Activated T-helper 17 cell treated with anti-CD3 and anti-CD28 coated beads, Interleukin-2, amount 50 U/mL, for 72 hours (primary cell): Measurements from ENCODE around the gene LMTK3. TPM values are rescaled to one million over a fixed set of nuclear protein-coding genes. Genes with fewer than 3 reads are reported as not detected.
"Not testable (repeated sequence)": the region's sequence is repeated elsewhere in the genome, so short reads cannot be mapped to it uniquely, and the experiment has no call there.

Experiments used
- ATAC-seq: fragments of 150-1000 bp; cut with Tn5 transposase; replicated peaks from 2 replicates; pipeline ENCODE4 v1.10.0; 2021; ENCODE audit warnings: mild to moderate bottlenecking, moderate library complexity
- H3K27ac Mint-ChIP-seq: one replicate; pipeline ENCODE4 v1.8.0; 2022; ENCODE audit warnings: mixed read lengths
- H3K27me3 Mint-ChIP-seq: one replicate; pipeline ENCODE4 v1.8.0; 2022; ENCODE audit warnings: mixed read lengths
- H3K36me3 Mint-ChIP-seq: one replicate; pipeline ENCODE4 v1.8.0; 2022; ENCODE audit warnings: low read depth, mild to moderate bottlenecking, mixed read lengths
- H3K4me1 Mint-ChIP-seq: one replicate; pipeline ENCODE4 v1.8.0; 2022; ENCODE audit warnings: mixed read lengths
- H3K4me3 Mint-ChIP-seq: one replicate; pipeline ENCODE4 v1.8.0; 2022; ENCODE audit warnings: mild to moderate bottlenecking, mixed read lengths
- H3K9me3 Mint-ChIP-seq: one replicate; pipeline ENCODE4 v1.8.0; 2022; ENCODE audit warnings: mixed read lengths
- total RNA-seq, 2 donors: library from RNA; stranded (reverse); gene quantifications; one replicate each; pipeline ENCODE4 v1.2.3, GENCODE V29; 2022

LMTK3 gene
- total RNA-seq, 2 donors from 2014 or later, result 3.8 to 5.9 TPM

DNA sequence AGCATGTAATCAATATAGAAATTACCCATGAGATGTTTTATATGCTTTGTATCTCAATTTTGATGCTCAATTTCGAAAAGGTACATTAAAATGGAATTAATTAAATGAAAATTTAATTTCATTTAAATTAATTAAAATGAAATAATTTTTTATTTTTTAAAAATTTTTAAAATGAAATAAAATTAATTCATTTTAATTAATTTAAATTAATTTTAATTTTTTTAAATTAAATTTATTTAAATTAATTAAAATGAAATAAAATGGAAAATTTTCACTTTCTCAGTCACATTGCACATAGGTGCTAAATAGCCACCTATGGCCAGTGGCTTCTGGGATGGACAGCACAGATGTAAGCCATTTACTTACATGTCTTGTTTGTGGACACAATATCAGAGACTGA is 36.1 kb upstream of the LMTK3 start:
- no peaks in the 10 kb centered on the region for H3K4me1 Mint-ChIP-seq
- H3K27ac Mint-ChIP-seq, result no peak overlapping the region
- no peaks in the 10 kb centered on the region for H3K9me3 Mint-ChIP-seq
- no peaks in the 10 kb centered on the region for H3K36me3 Mint-ChIP-seq
- peaks cover 5% of the 10 kb centered on the region for H3K27me3 Mint-ChIP-seq
- no peak overlapping the region for H3K4me3 Mint-ChIP-seq
- ATAC-seq, result no peak

DNA sequence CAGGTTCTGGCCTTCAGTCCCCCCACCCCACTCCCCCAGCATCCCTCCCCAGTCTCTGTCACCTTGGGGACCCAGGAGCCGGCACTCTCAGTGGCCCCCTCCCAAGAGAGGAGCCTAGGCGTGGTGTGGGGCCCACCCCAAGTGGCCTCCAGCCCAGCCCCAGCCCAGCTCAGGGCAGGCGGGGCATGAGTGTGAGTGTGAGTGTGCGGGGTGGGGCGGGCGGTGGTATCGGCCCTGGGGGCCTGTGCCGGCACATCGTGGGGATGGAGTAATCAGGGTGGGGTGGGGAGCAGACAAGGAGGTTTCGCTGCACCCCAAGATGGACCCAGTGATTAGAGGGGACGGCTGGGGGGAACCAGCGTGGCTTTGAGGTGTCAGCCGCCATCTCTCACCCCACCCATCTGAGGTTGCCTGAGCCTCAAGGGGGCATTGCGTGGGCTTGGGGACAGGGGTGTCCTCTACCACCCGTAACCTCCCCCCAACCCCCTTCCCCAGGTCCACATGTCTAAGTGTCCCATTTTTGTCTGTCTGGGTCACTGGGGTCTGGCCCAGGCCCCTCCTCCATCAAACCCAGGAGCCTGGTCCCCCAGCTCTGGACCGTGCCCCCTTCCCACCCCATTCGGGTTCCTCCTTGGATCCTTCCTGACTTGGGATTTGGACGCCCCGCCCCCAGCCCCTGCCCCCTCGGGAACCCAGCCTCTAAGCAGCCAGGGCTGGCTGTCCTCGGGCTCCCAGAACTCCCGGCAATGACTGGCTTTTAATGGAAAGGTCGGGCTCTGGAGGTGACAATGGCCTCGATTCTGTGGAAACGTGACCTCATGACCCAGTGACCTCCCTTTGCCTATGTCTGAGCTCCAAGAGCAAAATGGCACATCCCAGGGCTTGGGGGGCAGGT is 33.5 kb upstream of the LMTK3 start:
- H3K36me3 Mint-ChIP-seq, result no peaks in the 10 kb centered on the region
- no peak for ATAC-seq
- no peak overlapping the region for H3K4me3 Mint-ChIP-seq
- H3K4me1 Mint-ChIP-seq, result no peaks in the 10 kb centered on the region
- H3K27me3 Mint-ChIP-seq, result no peaks in the 10 kb centered on the region
- no peak overlapping the region for H3K27ac Mint-ChIP-seq
- H3K9me3 Mint-ChIP-seq, result no peaks in the 10 kb centered on the region

DNA sequence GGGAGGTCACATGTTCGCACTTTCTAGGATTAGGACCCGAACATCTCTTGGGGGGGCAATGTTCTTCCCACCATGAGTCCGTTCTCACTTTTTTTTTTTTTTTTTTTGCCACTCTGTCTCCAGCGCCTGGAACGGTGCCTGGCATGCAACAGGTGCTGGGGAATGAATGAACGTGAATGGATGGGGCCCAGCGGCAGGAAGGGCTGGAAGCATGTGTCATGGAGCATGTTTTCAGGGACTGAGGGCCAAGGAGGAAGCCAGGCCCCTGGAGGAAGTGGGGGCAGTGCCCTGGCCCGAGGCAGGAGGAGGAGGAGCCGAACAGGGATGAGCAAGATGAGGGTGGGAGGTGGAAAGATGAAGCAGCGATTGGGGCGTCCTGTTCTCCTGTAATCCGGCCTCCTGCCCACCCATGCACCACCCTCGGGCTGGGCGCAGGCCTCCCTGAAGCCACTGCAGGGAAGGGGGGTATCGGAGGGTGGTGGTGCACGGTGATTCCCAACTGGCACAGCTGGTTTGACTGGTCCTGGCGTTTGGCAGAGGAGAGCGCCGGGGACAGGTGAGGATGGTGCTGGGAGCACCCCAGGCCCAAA is 31.6 kb upstream of the LMTK3 start:
- H3K9me3 Mint-ChIP-seq, result no peaks in the 10 kb centered on the region
- no peak for ATAC-seq
- H3K36me3 Mint-ChIP-seq, result no peaks in the 10 kb centered on the region
- H3K27me3 Mint-ChIP-seq, result no peaks in the 10 kb centered on the region
- no peak overlapping the region for H3K27ac Mint-ChIP-seq
- H3K4me3 Mint-ChIP-seq, result no peak overlapping the region
- H3K4me1 Mint-ChIP-seq, result no peaks in the 10 kb centered on the region

DNA sequence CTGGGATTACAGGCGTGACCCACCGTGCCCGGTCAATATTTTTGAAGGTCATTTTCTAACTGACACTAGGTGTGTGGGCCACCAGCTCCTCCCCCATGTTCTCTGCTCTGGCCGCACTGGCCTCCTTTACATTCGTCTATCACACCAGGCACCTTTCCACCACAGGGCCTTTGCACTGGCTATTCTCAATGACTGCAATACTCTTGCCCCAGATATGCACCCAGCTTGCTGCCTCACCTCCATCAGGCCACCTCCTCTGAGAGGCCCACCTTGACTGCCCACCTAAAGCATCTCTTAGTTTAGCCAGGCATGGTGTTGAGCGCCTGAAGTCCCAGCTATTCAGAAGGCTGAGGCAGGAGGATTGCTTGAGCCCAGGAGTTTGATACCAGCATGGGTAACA is 30.2 kb upstream of the LMTK3 start:
- no peaks in the 10 kb centered on the region for H3K27me3 Mint-ChIP-seq
- H3K9me3 Mint-ChIP-seq, result no peaks in the 10 kb centered on the region
- no peak overlapping the region for H3K27ac Mint-ChIP-seq
- H3K4me1 Mint-ChIP-seq, result no peaks in the 10 kb centered on the region
- ATAC-seq, result no peak
- no peaks in the 10 kb centered on the region for H3K36me3 Mint-ChIP-seq
- no peak overlapping the region for H3K4me3 Mint-ChIP-seq

DNA sequence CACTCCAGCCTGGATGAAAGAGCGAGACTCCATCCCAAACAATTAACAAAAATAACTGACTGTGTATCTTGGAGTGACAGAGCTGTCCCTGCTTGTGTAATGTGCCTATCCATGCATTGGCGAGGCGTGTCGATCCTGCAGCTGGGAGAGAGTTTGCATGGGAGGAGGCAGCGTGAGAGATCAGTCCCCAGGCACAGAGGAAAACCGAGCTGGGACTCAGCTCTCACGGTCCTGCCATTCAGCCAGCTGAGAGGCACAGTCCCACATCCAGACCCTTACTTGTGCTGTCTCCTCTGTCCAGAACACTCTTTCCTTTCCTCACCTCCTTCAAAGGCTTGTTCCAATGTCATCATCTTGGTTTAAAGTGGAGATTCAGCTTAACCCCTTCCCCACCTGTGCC is 28.5 kb upstream of the LMTK3 start:
- H3K4me1 Mint-ChIP-seq, result no peaks in the 10 kb centered on the region
- no peaks in the 10 kb centered on the region for H3K9me3 Mint-ChIP-seq

DNA sequence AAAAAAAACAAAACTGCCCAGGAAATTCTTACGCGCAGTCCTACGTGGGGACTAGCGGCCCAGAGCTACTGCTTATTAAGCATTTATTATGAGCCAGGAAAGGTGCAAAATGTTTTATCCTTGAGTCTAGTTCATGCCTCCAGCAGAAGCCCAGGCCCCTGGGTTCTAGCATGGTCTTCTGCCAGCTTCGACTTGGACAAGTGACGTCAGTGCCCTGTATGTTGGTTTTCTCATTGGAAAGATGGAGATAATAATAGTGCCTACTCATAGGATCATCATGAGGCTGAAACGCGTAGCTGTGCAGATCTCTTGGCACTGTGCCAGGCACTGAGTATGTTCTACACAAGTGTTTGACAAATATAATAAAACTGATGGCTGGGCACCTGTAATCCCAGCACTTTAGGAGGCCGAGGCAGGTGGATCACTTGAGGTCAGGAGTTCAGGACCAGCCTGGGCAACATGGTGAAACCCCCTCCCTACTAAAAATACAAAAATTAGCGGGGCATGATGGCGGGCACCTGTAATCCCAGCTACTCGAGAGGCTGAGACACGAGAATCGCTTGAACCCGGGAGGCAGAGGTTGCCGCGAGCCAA is 28.0 kb upstream of the LMTK3 start:
- no peaks in the 10 kb centered on the region for H3K9me3 Mint-ChIP-seq
- no peak overlapping the region for H3K27ac Mint-ChIP-seq
- H3K4me3 Mint-ChIP-seq, result no peak overlapping the region
- no peaks in the 10 kb centered on the region for H3K4me1 Mint-ChIP-seq
- no peak for ATAC-seq
- no peaks in the 10 kb centered on the region for H3K36me3 Mint-ChIP-seq
- H3K27me3 Mint-ChIP-seq, result no peaks in the 10 kb centered on the region

More for the DNA sequence above, 28.5 kb upstream of the LMTK3 start:
- no peak overlapping the region for H3K4me3 Mint-ChIP-seq
- H3K27me3 Mint-ChIP-seq, result no peaks in the 10 kb centered on the region
- no peak overlapping the region for H3K27ac Mint-ChIP-seq
- H3K36me3 Mint-ChIP-seq, result no peaks in the 10 kb centered on the region
- ATAC-seq, result no peak

DNA sequence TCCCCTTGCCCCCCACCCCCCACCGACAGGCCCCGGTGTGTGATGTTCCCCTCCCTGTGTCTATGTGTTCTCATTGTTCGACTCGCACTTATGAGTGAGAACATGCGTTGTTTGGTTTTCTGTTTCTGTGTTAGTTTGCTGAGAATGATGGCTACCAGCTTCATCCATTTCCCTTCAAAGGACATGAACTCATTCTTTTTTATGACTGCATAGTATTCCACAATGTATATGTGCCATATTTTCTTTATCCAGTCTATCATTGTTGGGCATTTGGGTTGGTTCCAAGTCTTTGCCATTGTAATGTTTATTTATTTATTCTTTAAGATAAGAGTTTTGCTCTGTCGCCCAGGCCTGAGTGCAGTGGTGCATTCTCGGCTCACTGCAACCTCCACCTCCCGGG is 26.4 kb upstream of the LMTK3 start:
- not testable (repeated sequence) for H3K4me3 Mint-ChIP-seq, H3K9me3 Mint-ChIP-seq, H3K27me3 Mint-ChIP-seq, H3K4me1 Mint-ChIP-seq, H3K27ac Mint-ChIP-seq, H3K36me3 Mint-ChIP-seq, ATAC-seq

DNA sequence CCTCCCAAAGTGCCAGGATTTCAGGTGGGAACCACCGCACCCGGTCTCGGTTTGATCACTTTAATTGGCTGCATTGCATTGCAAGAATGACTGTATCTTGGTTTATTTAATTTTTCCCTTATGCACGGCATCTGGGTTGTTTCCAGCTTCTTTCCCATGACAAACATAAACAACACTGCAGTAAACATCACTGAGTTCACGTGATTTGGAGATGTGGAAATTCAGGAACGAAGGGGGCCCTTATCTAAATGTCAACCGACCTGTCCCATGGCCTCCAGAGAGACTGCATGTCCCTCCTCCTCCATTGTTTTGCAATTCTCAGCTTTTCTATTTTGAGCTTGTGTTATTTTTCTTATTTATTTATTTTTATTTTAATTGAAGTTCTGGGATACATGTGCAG is 25.9 kb upstream of the LMTK3 start:
- Mint-ChIP-seq H3K36me3 (no peaks in the 10 kb centered on the region), H3K27ac (no peak overlapping the region), H3K4me3 (no peak overlapping the region), H3K27me3 (no peaks in the 10 kb centered on the region), H3K4me1 (no peaks in the 10 kb centered on the region), H3K9me3 (no peaks in the 10 kb centered on the region)
- ATAC-seq, result no peak

DNA sequence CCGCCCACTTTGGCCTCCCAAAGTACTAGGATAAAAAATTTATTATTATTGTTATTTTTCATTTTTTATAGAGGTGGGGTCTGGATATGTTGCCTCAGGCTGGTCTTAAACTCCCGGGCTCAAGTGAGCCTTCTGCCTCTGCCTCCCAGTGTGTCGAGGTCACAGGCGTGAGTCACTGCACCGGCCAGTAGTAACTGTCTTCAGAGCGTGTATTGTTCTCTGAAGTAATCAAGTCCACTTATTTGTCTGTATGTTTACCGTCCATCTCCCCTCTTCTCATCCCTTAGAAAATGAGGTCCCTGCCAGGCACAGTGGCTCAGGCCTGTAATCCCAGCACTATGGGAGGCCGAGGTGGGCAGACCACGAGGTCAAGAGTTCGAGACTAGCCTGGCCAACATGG is 22.1 kb upstream of the LMTK3 start:
- ATAC-seq, result no peak
- Mint-ChIP-seq H3K4me1 (no peaks in the 10 kb centered on the region), H3K27me3 (peaks cover 3% of the 10 kb centered on the region), H3K9me3 (no peaks in the 10 kb centered on the region), H3K36me3 (no peaks in the 10 kb centered on the region), H3K4me3 (no peak overlapping the region), H3K27ac (no peak overlapping the region)

DNA sequence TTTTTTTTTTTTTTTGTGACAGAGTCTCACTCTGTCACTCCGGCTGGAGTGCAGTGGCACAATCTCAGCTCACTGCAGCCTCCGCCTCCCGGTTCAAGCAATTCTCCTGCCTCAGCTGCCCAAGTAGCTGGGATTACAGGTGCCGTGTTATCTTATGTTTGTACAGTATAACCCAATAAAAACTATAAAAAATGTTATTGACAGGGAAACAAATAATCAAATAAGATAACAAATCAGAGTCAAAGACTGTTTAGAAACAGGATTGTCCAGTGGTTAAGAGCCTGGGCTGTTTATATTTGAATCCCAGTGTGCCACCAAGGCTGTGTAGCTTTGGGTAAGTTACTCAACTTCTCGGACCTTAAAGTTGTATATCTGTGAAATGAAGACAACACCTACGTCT is 19.1 kb upstream of the LMTK3 start:
- H3K27ac Mint-ChIP-seq, result no peak overlapping the region
- H3K4me1 Mint-ChIP-seq, result no peaks in the 10 kb centered on the region
- H3K36me3 Mint-ChIP-seq, result no peaks in the 10 kb centered on the region
- peaks cover 4% of the 10 kb centered on the region for H3K9me3 Mint-ChIP-seq
- peaks cover 3% of the 10 kb centered on the region for H3K27me3 Mint-ChIP-seq
- no peak for ATAC-seq
- H3K4me3 Mint-ChIP-seq, result no peak overlapping the region

DNA sequence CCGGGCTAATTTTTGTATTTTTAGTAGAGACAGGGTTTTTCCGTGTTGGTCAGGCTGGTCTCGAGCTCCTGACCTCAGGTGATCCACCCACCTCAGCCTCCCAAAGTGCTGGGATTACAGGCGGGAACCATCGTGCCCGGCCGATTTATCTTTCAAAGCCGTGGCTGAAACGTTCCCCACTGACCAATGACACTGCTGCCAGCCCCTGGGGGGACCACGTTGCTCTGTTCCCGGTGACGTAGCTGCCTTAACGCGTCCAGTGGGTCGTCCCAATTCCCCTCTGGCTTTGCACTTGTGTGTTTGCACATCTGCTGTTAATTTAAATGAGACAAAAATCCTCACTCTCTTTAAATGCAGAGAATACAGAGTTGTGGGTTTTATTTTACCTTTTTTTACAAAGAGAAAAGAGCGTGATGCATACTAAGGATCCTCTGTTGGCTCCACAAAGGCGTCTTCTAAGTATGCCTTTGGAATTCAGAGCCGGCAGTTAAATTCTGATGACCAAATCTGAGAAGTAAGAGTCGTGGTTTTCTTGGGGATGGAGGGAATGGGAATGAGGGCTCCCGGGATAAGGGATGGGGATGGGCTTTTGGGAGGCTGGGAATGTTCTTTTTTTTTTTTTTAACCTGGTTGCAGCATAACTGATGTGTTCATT is 18.6 kb upstream of the LMTK3 start:
- no peak for ATAC-seq
- Mint-ChIP-seq H3K27ac (no peak overlapping the region), H3K27me3 (peaks cover 3% of the 10 kb centered on the region), H3K4me1 (no peaks in the 10 kb centered on the region), H3K4me3 (no peak overlapping the region), H3K36me3 (no peaks in the 10 kb centered on the region), H3K9me3 (peaks cover 4% of the 10 kb centered on the region)

DNA sequence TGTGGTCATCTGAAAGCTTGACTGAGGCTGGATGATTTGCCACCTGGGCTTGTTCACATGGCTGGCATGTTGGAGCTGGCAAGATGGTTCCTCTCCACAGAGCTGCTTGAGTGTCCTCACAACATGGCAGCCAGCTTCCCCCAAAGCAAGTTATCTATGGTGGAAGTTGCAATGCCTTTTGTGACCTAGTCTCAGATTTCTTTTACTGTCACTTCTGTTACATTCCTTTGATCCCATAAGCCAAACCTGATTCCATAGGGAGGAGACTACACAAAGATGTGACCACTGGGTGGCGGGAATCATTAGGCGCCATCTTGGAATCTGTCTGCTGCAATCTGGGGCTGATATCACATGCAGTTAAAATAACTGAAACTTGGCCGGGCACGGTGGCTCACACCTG is 17.5 kb upstream of the LMTK3 start:
- Mint-ChIP-seq H3K27ac (no peak overlapping the region), H3K4me1 (no peaks in the 10 kb centered on the region)
- ATAC-seq, result no peak

DNA sequence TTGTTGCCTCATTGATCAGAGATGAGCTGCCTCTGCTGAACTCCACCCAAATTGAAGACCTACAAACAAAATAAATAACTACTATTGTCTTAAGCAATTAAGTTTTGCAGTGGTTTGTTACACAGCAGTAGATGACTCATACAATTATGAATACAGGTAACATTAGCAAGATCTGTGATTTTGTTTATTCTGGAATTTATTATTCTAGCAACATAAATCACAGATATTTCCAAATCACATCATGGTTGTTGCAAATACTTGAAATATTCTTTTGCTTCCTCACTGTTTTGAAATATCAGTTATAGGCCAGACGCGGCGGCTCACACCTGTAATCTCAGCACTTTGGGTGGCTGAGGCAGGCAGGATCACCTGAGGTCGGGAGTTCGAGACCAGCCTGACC is 13.1 kb upstream of the LMTK3 start:
- no peak for ATAC-seq
- no peaks in the 10 kb centered on the region for H3K36me3 Mint-ChIP-seq
- no peaks in the 10 kb centered on the region for H3K4me1 Mint-ChIP-seq
- H3K9me3 Mint-ChIP-seq, result peaks cover 4% of the 10 kb centered on the region
- no peak overlapping the region for H3K4me3 Mint-ChIP-seq
- no peak overlapping the region for H3K27ac Mint-ChIP-seq
- H3K27me3 Mint-ChIP-seq, result no peaks in the 10 kb centered on the region

More for the DNA sequence above, 17.5 kb upstream of the LMTK3 start:
- Mint-ChIP-seq H3K36me3 (no peaks in the 10 kb centered on the region), H3K9me3 (peaks cover 4% of the 10 kb centered on the region), H3K27me3 (peaks cover 3% of the 10 kb centered on the region), H3K4me3 (no peak overlapping the region)

DNA sequence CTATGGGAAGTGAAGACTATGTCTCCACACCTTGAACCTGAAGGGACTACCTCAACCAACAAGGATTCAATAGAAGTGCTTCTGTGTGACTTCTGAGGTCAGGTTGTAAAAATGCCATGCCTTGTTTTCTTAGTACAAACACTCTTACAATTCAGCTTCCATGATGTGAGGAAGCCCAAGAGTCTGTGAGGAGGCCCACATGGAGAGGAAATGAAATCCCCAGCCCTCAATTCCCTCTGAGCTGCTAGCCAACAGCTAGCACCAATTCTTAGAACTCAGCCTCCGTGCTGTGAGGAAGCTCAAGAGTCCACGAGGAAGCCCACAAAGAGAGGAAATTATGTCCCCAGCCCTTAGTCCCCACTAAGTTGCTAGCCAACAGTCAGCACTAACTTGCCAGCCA is 12.6 kb upstream of the LMTK3 start:
- Mint-ChIP-seq H3K36me3 (no peaks in the 10 kb centered on the region), H3K27ac (no peak overlapping the region), H3K27me3 (no peaks in the 10 kb centered on the region), H3K9me3 (peaks cover 4% of the 10 kb centered on the region), H3K4me1 (no peaks in the 10 kb centered on the region), H3K4me3 (no peak overlapping the region)
- ATAC-seq, result no peak

DNA sequence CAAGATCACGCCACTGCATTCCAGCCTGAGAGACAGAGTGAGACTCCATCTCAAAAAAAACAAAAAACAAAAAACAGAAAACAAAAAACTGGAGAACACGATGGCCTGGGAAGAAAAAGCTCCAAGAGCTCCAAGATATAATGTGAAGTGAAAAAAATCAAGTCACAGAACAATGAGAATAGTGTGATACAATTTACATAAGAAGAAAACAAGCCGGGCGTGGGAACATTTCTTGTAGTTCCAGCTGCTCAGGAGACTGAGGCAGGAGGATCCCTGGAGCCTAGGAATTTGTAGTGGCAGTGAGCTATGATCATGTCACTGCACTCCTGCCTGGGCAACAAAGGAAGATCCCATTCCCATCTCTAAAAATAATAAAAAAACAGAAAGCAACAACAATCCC is 8.5 kb upstream of the LMTK3 start:
- no peaks in the 10 kb centered on the region for H3K36me3 Mint-ChIP-seq
- H3K4me1 Mint-ChIP-seq, result no peaks in the 10 kb centered on the region
- no peak for ATAC-seq
- no peaks in the 10 kb centered on the region for H3K9me3 Mint-ChIP-seq
- no peak overlapping the region for H3K4me3 Mint-ChIP-seq
- no peak overlapping the region for H3K27ac Mint-ChIP-seq
- H3K27me3 Mint-ChIP-seq, result no peaks in the 10 kb centered on the region
